ENCODE data around the gene ANKRD18A. TPM values are rescaled to one million over a fixed set of nuclear protein-coding genes. Genes with fewer than 3 reads are reported as not detected.

The ANKRD18A gene
- total RNA-seq, 1 donor from 2014 or later = 32.3 TPM

- peak; percentile 67 for TF ChIP-seq CTCF (IDR thresholded peaks at IDR 0.05; ENCODE audit: partially characterized antibody, unreplicated experiment)
- peak overlapping the region; percentile 69 for H3K27ac Mint-ChIP-seq (ENCODE audit: unreplicated experiment)
- H3K4me3 Mint-ChIP-seq (ENCODE audit: unreplicated experiment) = peak overlapping the region; percentile 20
- peak; percentile 55 for DNase-seq
- no peaks in the 10 kb centered on the region for H3K36me3 Mint-ChIP-seq (ENCODE audit: unreplicated experiment)
- H3K9me3 Mint-ChIP-seq (ENCODE audit: unreplicated experiment) = peaks cover 6% of the 10 kb centered on the region
- H3K27me3 Mint-ChIP-seq (ENCODE audit: unreplicated experiment) = peaks cover 2% of the 10 kb centered on the region
- H3K4me1 Mint-ChIP-seq (ENCODE audit: low read depth, unreplicated experiment) = peaks cover 24% of the 10 kb centered on the region
Observed at GRCh38 chr9:38641985-38642864, 21.8 kb upstream of the ANKRD18A start.

GRCh38 chr9:38641142-38641541 lies 20.7 kb upstream of the ANKRD18A start:
- H3K27ac Mint-ChIP-seq (ENCODE audit: unreplicated experiment) = no peak overlapping the region
- peaks cover 24% of the 10 kb centered on the region for H3K4me1 Mint-ChIP-seq (ENCODE audit: low read depth, unreplicated experiment)
- no peaks in the 10 kb centered on the region for H3K36me3 Mint-ChIP-seq (ENCODE audit: unreplicated experiment)
- TF ChIP-seq CTCF (IDR thresholded peaks at IDR 0.05; ENCODE audit: partially characterized antibody, unreplicated experiment) = no peak
- no peak for DNase-seq
- no peak overlapping the region for H3K4me3 Mint-ChIP-seq (ENCODE audit: unreplicated experiment)
- peaks cover 6% of the 10 kb centered on the region for H3K9me3 Mint-ChIP-seq (ENCODE audit: unreplicated experiment)
- H3K27me3 Mint-ChIP-seq (ENCODE audit: unreplicated experiment) = peaks cover 2% of the 10 kb centered on the region

- Mint-ChIP-seq H3K36me3 (ENCODE audit: unreplicated experiment) (no peaks in the 10 kb centered on the region), H3K4me3 (ENCODE audit: unreplicated experiment) (no peak overlapping the region), H3K27ac (ENCODE audit: unreplicated experiment) (no peak overlapping the region), H3K27me3 (ENCODE audit: unreplicated experiment) (peaks cover 2% of the 10 kb centered on the region), H3K9me3 (ENCODE audit: unreplicated experiment) (peaks cover 6% of the 10 kb centered on the region), H3K4me1 (ENCODE audit: low read depth, unreplicated experiment) (peaks cover 21% of the 10 kb centered on the region)
- DNase-seq = no peak
- TF ChIP-seq CTCF (IDR thresholded peaks at IDR 0.05; ENCODE audit: partially characterized antibody, unreplicated experiment) = no peak
Observed at GRCh38 chr9:38639577-38639940, 19.2 kb upstream of the ANKRD18A start.

GRCh38 chr9:38638881-38639576 lies 18.6 kb upstream of the ANKRD18A start:
- H3K36me3 Mint-ChIP-seq (ENCODE audit: unreplicated experiment) = no peaks in the 10 kb centered on the region
- no peak for TF ChIP-seq CTCF (IDR thresholded peaks at IDR 0.05; ENCODE audit: partially characterized antibody, unreplicated experiment)
- H3K4me3 Mint-ChIP-seq (ENCODE audit: unreplicated experiment) = no peak overlapping the region

GRCh38 chr9:38634315-38634714 lies 13.9 kb upstream of the ANKRD18A start:
- H3K9me3 Mint-ChIP-seq (ENCODE audit: unreplicated experiment) = no peaks in the 10 kb centered on the region
- H3K4me1 Mint-ChIP-seq (ENCODE audit: low read depth, unreplicated experiment) = no peaks in the 10 kb centered on the region

More at GRCh38 chr9:38638881-38639576, 18.6 kb upstream of the ANKRD18A start:
- H3K4me1 Mint-ChIP-seq (ENCODE audit: low read depth, unreplicated experiment) = peaks cover 18% of the 10 kb centered on the region
- H3K9me3 Mint-ChIP-seq (ENCODE audit: unreplicated experiment) = peaks cover 6% of the 10 kb centered on the region
- H3K27ac Mint-ChIP-seq (ENCODE audit: unreplicated experiment) = no peak overlapping the region
- H3K27me3 Mint-ChIP-seq (ENCODE audit: unreplicated experiment) = peaks cover 2% of the 10 kb centered on the region
- DNase-seq = no peak

More at GRCh38 chr9:38634315-38634714, 13.9 kb upstream of the ANKRD18A start:
- no peak for DNase-seq
- H3K36me3 Mint-ChIP-seq (ENCODE audit: unreplicated experiment) = no peaks in the 10 kb centered on the region
- H3K4me3 Mint-ChIP-seq (ENCODE audit: unreplicated experiment) = no peak overlapping the region
- no peak for TF ChIP-seq CTCF (IDR thresholded peaks at IDR 0.05; ENCODE audit: partially characterized antibody, unreplicated experiment)
- no peak overlapping the region for H3K27ac Mint-ChIP-seq (ENCODE audit: unreplicated experiment)
- no peaks in the 10 kb centered on the region for H3K27me3 Mint-ChIP-seq (ENCODE audit: unreplicated experiment)

All from glutamatergic neuron (in vitro differentiated cells).